Activated CD8-positive, alpha-beta T cell treated with anti-CD3 and anti-CD28 coated beads for 36 hours (primary cell): ENCODE measurements around the gene TNXB. TPM values are rescaled to one million over a fixed set of nuclear protein-coding genes. Genes with fewer than 3 reads are reported as not detected.
"Not testable (repeated sequence)": the region's sequence is repeated elsewhere in the genome, so short reads cannot be mapped to it uniquely, and the experiment has no call there.

Experiments used
- ATAC-seq: fragments of 200-7000 bp; cut with Tn5 transposase; one replicate; pipeline ENCODE4 v1.10.0; 2021; ENCODE audit warnings: mild to moderate bottlenecking, moderate library complexity
- CTCF ChIA-PET: fragments of 350-600 bp; sonication (Branson Sonifier 250); formaldehyde crosslinking; loops from one replicate; lab custom pipeline; 2021; ENCODE audit warnings: antibody characterized with exemption; lab: Charles Lee
- POLR2A ChIA-PET: fragments of 350-600 bp; sonication (Branson Sonifier 250); formaldehyde crosslinking; loops from one replicate; lab custom pipeline; 2021; ENCODE audit warnings: antibody characterized with exemption; lab: Charles Lee
- DNase-seq: peaks from one replicate; pipeline ENCODE4 v3.0.0-alpha.2; 2020
- H3K27ac Mint-ChIP-seq: one replicate; pipeline ENCODE4 v1.8.0; 2021; ENCODE audit warnings: mild to moderate bottlenecking, mixed read lengths
- H3K27me3 Mint-ChIP-seq: one replicate; pipeline ENCODE4 v1.8.0; 2021; ENCODE audit warnings: mixed read lengths
- H3K36me3 Mint-ChIP-seq: one replicate; pipeline ENCODE4 v1.8.0; 2021; ENCODE audit warnings: low read depth, mixed read lengths
- H3K4me1 Mint-ChIP-seq: one replicate; pipeline ENCODE4 v1.8.0; 2021; ENCODE audit warnings: low read depth, mixed read lengths
- H3K4me3 Mint-ChIP-seq: one replicate; pipeline ENCODE4 v1.8.0; 2021; ENCODE audit warnings: mild to moderate bottlenecking, moderate library complexity, mixed read lengths
- H3K9me3 Mint-ChIP-seq: one replicate; pipeline ENCODE4 v1.8.0; 2021; ENCODE audit warnings: mixed read lengths
- CTCF ChIP-seq: fragments of 200-600 bp; IDR thresholded peaks from one replicate; pipeline ENCODE4 v1.8.0; 2022; ENCODE audit warnings: antibody characterized with exemption, mild to moderate bottlenecking
- intact Hi-C: fragments of 100-400 bp; cut with micrococcal nuclease; formaldehyde crosslinking; loops from one replicate; pipeline ENCODE4 v1.10.0; 2022
- total RNA-seq, 2 experiments: library from RNA; stranded (reverse); gene quantifications; one replicate each; pipeline ENCODE4 v1.2.3, GENCODE V29; 2021

The TNXB gene
- total RNA-seq, 2 experiments from 2014 or later, result 1.8 to 3.7 TPM

DNA sequence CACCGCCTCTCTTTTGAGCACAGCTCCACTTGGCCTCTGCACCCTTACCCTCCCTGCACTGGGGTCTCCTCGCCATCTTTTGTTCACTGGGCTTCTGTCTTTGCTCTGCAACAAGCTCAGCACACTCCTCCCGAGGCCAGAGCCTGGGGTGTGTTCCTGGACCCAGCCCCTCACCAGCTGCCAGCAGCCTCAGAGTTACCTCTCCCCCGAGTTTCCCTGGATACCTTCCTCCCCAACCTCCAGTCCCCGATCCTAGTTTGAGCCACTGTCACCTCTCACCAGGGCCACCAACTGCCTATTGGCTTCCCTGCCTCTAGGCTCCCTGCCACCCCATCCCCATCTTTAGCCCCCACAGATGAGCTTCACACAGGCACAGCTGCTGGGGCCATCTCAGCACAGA, 58.6 kb downstream of the TNXB start:
- no peak overlapping the region for H3K27ac Mint-ChIP-seq
- ChIA-PET POLR2A (no interaction called here), CTCF (no interaction called here)
- no peak for TF ChIP-seq CTCF
- intact Hi-C loops, result no loop called here
- DNase-seq (no peak), ATAC-seq (no peak)
- no peaks in the 10 kb centered on the region for H3K36me3 Mint-ChIP-seq
- H3K9me3 Mint-ChIP-seq, result no peaks in the 10 kb centered on the region
- H3K4me3 Mint-ChIP-seq, result no peak overlapping the region
- no peaks in the 10 kb centered on the region for H3K4me1 Mint-ChIP-seq
- H3K27me3 Mint-ChIP-seq, result peaks cover 3% of the 10 kb centered on the region

DNA sequence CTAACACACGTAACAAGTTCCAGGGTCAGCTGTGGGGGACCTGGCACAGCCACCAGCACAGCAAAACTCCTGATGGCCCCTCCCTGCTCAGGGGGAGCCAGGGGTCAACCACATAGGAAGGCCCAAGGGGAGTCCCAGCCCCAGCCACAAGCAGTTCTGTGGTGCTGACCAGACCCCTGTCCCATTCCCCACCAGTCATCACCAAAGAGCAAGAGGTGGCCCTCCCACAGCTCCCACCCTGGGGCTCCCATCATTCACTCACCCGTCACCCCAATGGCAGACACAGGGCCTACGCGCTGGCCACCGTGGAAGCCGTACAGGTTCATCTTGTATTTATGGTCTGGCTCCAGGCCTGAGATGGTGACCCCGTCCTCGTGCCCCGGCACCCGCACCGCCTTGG, 59.4 kb downstream of the TNXB start:
- H3K27ac Mint-ChIP-seq, H3K27me3 Mint-ChIP-seq, H3K4me3 Mint-ChIP-seq, POLR2A ChIA-PET, CTCF ChIA-PET, DNase-seq, H3K9me3 Mint-ChIP-seq, H3K36me3 Mint-ChIP-seq, intact Hi-C loops, H3K4me1 Mint-ChIP-seq, ATAC-seq: not testable (repeated sequence)

- H3K27ac Mint-ChIP-seq, ATAC-seq, H3K4me1 Mint-ChIP-seq, intact Hi-C loops, H3K27me3 Mint-ChIP-seq, POLR2A ChIA-PET, DNase-seq, H3K4me3 Mint-ChIP-seq, H3K9me3 Mint-ChIP-seq, H3K36me3 Mint-ChIP-seq: not testable (repeated sequence)
- CTCF ChIA-PET, result interaction anchor here (0.8 kb wide), 1 partner anchor 70 kb away, joined by 3 read pairs; no protein-coding TSS in a partner anchor
Measured at GRCh38 chr6:32049149-32049548, 60.0 kb downstream of the TNXB start.

- Mint-ChIP-seq H3K36me3 (no peaks in the 10 kb centered on the region), H3K4me1 (no peaks in the 10 kb centered on the region), H3K9me3 (no peaks in the 10 kb centered on the region), H3K27ac (no peak overlapping the region), H3K27me3 (peaks cover 3% of the 10 kb centered on the region), H3K4me3 (no peak overlapping the region)
- DNase-seq (peak; percentile 72), ATAC-seq (peak; percentile 91)
- intact Hi-C loops, result no loop called here
- ChIA-PET CTCF (interaction anchor here (0.8 to 1.9 kb wide), 10 partner anchors 15 to 109 kb away, joined by 3 to 7 read pairs (median 3); partner anchors contain the start of gene PRRT1), POLR2A (no interaction called here)
- TF ChIP-seq CTCF, result peak; percentile 98
Measured at GRCh38 chr6:32047855-32048766, 61.0 kb downstream of the TNXB start.

GRCh38 chr6:32047539-32047854, 61.6 kb downstream of the TNXB start:
- CTCF ChIA-PET, result interaction anchor here (0.8 to 1.9 kb wide), 9 partner anchors 16 to 108 kb away, joined by 3 to 7 read pairs (median 3); partner anchors contain the start of gene PRRT1
- POLR2A ChIA-PET, result no interaction called here
- Mint-ChIP-seq H3K4me3 (no peak overlapping the region), H3K36me3 (no peaks in the 10 kb centered on the region), H3K27ac (no peak overlapping the region), H3K9me3 (no peaks in the 10 kb centered on the region), H3K27me3 (peaks cover 3% of the 10 kb centered on the region), H3K4me1 (no peaks in the 10 kb centered on the region)
- no peak for DNase-seq
- intact Hi-C loops, result no loop called here
- ATAC-seq, result no peak
- TF ChIP-seq CTCF, result no peak

DNA sequence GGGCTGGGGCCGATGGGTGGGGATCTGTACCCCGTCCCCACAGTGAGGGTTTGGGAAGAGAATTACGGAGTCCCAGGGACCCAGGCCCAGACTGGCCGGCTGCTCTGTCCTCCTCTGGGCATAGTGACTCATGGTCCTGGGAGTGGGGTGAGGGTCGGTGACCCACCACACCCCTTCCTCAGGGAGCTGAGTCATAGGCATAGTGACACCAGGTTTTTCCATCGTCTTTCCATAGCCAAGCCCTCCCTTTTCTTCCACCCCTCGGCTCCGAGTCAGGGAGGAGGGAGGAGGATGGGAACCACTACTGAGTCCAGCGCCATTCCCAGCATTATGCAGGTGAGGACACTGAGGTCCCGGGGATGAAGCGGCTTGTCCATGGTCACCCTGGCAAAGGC, 62.1 kb downstream of the TNXB start:
- no peak for TF ChIP-seq CTCF
- Mint-ChIP-seq H3K4me3 (no peak overlapping the region), H3K27ac (no peak overlapping the region), H3K36me3 (no peaks in the 10 kb centered on the region), H3K4me1 (no peaks in the 10 kb centered on the region), H3K27me3 (peaks cover 3% of the 10 kb centered on the region), H3K9me3 (no peaks in the 10 kb centered on the region)
- ChIA-PET POLR2A (interaction anchor here (0.7 kb wide), 1 partner anchor 111 kb away, joined by 3 read pairs; no protein-coding TSS in a partner anchor), CTCF (interaction anchor here (1.1 to 1.9 kb wide), 4 partner anchors 16 to 105 kb away, joined by 3 to 7 read pairs (median 4); partner anchors contain the start of gene PRRT1)
- no peak for ATAC-seq
- DNase-seq, result no peak
- intact Hi-C loops, result no loop called here
